Sciatic nerve (tissue), 2 donors: ENCODE results near the gene KCNQ1. TPM values are rescaled to one million over a fixed set of nuclear protein-coding genes. Genes with fewer than 3 reads are reported as not detected.

ENCODE experiments used
- ATAC-seq: fragments of 200-7000 bp; cut with Tn5 transposase; one replicate; pipeline ENCODE4 v1.9.1; 2020; ENCODE audit warnings: mild to moderate bottlenecking, moderate library complexity
- DNase-seq: peaks from one replicate; pipeline ENCODE4 v3.0.0-alpha.2; 2020; ENCODE audit warnings: low spot score
- intact Hi-C: fragments of 100-400 bp; cut with DNase I; formaldehyde crosslinking; loops from one replicate; pipeline ENCODE4 v1.14.2; 2022
- total RNA-seq: library from RNA; stranded (reverse); fragmentation: NEBNext Ultra II Directional; extraction: Animal tissue kit (Norgen Biotek cat#: 25700); gene quantifications from one replicate; pipeline ENCODE4 v1.2.1, GENCODE V29; 2021
- donor health status: DM: no; HTN: no; CAD: no.
- donor health status: DM: no; HTN: no; CAD: no.

KCNQ1 gene
- total RNA-seq, 1 donor from 2014 or later: 6.2 TPM

DNA sequence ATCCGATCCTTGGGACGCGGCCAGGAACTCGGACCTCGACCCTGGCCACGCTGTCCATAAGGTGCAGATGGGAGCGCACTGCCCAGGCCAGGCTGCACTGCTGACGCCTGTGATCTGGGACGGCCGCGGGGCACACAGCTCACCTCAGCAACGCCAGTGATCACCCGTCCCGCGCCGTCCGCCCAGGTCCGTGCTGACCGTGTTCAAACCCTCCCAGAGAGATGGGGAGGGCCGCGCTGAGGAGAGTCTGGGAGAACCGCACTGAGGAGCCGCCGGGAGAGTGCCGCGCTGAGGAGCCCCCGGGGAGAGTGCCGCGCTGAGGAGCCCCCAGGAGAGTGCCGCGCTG is 254.3 kb downstream of the KCNQ1 start:
- intact Hi-C loops: no loop called here
- ATAC-seq (peak; percentile 30), DNase-seq (peak; percentile 59)

- intact Hi-C loops: no loop called here
- ATAC-seq (peak; percentile 96), DNase-seq (peak; percentile 92)
These were observed 255.0 kb downstream of the KCNQ1 start, which contains the start of gene KCNQ1OT1 for GRCh38 chr11:2699531-2700414. KCNQ1OT1 (minus strand) TSS chr11:2699994.

DNA sequence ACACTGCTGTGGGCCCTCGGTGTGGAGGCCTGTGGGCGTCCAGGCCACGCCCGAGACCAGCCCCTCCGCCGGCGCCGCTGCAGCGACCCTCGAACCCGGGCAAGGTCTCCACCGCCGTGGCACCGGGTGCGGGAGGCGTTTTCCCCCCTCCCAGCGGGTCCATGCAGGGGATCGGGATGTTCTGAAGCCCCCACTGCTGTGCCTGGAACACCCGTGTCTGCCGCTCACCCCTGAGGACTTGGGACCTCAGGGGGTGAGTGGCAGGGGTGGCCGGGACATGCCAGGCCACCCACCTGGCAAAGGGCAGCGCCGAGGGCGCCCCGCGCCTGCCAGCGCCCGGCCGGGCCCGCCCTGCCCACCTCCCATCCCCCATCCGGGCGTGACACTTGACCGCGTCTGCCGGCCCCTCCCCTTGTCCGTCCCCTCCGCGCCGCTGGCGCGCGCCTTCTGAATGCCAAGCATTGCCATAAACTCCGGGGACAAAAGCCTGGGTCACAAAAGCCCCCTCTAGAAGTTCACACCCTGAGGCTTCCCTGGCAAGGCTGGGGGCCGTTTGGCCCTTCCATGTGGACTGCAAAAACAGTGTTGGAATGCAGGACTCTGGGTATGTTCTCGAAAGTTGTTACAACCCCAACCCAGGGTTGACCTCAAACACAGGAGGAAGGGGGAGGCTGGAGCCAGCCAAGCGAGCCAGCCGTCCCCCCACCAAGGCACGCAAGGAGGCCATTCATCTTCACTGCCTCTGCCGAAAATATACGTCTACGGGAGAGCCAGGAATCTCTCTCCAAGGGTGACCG is 255.8 kb downstream of the KCNQ1 start:
- intact Hi-C loops: no loop called here
- ATAC-seq (peak; percentile 47), DNase-seq (peak; percentile 83)

DNA sequence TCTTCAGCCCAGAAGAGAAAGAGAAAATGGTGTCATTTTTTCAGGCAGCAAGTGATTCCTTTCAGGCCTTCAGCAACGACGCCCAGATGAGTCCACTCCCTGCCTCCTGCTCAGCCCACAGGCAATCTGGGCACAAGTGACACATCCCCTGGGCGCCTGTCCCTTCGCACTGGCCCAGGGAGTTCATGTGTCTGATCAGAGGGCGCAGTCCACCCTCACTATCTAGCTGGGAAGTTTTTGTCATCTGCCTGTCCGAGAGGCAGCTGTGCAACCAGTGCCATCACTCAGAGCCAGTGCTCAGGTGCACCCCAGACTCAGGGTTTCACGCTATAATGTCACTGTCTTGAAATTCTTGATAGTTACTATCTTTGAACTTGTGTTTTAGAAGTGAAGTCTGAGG is 256.4 kb downstream of the KCNQ1 start:
- ATAC-seq: no peak
- intact Hi-C loops: no loop called here
- no peak for DNase-seq

GRCh38 chr11:2701898-2702434 is 257.2 kb downstream of the KCNQ1 start:
- no peak for DNase-seq
- ATAC-seq: no peak
- intact Hi-C loops: no loop called here

DNA sequence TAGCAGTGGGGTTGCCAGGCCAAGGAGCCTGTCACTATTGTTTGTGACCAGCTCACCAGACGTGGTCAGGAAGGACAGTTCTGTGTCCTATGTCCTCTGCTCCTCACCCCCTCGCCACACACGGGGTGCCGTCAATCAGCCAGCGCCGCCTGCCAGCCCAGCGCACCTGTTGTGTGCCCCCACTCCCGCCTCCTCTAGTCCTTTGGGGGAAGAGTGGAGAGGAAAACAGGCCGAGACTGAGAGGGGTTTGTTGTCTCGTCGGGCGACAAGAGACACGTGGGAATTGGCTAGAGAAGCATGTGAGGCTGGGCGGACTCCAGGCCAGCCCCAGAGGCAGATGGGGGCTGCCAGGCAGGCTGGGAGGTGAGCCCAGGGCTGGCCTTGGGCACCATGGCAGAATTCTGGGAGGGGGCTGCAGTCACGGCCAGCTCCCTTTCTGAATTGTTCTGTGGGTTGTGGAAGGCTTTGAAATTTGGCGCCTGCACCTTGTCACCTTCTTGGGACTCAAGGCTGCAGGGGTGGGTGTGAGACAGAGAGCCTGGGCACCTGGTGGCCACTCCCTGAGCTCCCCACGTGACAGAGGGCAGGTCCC is 258.1 kb downstream of the KCNQ1 start:
- peak; percentile 55 for DNase-seq
- no peak for ATAC-seq
- intact Hi-C loops: no loop called here

- no peak for ATAC-seq
- DNase-seq: peak; percentile 53
- intact Hi-C loops: no loop called here
These were observed 258.7 kb downstream of the KCNQ1 start for GRCh38 chr11:2703363-2704141.

- ATAC-seq: no peak
- intact Hi-C loops: no loop called here
- DNase-seq: no peak
These were observed 259.5 kb downstream of the KCNQ1 start for GRCh38 chr11:2704356-2704755.

DNA sequence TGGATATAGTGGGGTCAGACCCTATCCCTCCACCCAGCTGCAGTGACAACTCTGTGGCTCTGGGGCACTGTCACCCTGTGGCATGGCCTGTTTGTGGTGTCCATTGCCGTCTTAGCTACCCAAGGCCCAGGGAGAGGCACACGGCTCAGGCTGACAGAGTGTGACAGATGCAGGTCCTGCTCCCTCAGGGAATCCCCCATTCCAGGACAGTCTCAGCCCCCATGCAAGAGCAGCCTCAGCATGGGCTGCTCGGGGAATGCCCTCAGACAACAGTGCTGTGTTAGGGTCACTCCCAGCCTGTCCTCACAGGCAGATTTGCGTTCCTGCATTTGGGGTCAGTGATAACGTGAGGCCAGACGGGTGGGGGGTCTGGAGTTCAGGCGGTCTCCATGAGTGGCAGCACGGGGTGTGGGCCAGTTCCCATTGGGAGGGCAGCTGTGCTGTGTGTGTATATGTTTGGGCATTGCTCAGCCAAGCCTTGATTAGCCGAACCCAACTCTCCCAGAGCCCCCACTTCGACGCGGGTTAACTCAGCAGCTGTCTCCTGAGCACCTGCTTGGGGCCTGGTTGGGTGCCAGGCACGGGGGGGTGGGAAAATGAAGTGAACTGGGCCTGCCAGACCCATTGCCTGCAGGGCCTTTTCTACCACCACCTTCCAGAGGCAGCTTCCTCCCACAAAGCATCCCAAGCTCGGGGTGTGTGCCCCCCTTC is 260.2 kb downstream of the KCNQ1 start:
- intact Hi-C loops: loop anchor here (5.0 kb wide), 1 partner anchor 788 kb away; the partner anchor contains the start of gene TNNT3
- ATAC-seq: no peak
- no peak for DNase-seq

- no peak for DNase-seq
- no peak for ATAC-seq
- intact Hi-C loops: loop anchor here (5.0 kb wide), 1 partner anchor 789 kb away; the partner anchor contains the start of gene TNNT3
These were observed 261.5 kb downstream of the KCNQ1 start for GRCh38 chr11:2706321-2706720.

GRCh38 chr11:2707736-2708135 is 262.9 kb downstream of the KCNQ1 start:
- intact Hi-C loops: loop anchor here (5.0 kb wide), 1 partner anchor 790 kb away; the partner anchor contains the start of gene TNNT3
- no peak for DNase-seq
- ATAC-seq: no peak

DNA sequence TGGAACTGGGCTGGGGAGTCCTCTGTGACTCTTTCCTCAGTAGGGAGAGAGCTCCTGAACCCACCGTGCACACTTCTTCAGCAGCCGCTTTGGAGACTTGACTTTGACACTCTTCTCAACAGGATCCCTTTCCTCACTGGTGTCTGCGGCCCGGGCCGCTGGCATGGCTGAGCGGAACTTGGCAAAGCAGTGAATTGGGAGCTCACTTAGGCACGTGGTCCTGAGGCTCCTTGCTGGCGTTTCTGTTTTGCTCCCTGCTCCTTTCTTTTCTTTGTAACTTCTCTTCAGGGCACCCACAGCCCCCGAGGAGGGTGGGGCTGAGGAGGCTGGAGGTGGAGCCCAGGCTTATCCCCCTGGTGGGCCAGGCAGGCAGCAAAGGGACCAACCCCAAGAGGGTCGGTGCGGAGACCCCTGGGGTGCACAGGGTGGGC is 263.4 kb downstream of the KCNQ1 start:
- DNase-seq (peak; percentile 80), ATAC-seq (peak; percentile 85)
- intact Hi-C loops: loop anchor here (5.0 kb wide), 1 partner anchor 791 kb away; the partner anchor contains the start of gene TNNT3

DNA sequence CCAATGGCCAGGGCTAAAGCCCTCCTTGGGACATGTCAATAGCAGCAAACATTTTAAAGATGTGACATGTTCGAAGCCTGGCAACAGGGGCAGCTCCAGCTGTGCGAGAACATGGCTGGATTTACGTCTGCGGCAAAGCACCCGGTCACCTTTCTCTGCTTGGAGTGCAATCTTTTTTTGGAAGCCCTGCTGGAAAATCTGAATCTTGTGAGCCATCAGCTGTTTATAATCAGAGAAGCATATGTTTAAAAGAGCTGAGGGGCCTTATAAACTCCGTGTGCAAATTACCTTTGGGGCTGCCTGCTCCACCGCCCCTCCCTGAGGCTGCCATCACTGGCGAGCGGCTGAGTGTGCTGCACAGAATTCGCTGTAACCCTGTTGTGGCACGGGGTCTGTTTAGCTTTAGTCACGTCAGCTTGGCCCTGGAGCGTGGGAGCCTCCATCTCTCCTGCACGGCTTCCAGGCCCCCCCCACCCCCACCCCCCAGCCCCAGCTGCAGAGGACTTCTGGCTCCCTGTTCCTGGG is 264.0 kb downstream of the KCNQ1 start:
- intact Hi-C loops: loop anchor here (5.0 kb wide), 1 partner anchor 792 kb away; the partner anchor contains the start of gene TNNT3
- DNase-seq (no peak), ATAC-seq (peak; percentile 73)

DNA sequence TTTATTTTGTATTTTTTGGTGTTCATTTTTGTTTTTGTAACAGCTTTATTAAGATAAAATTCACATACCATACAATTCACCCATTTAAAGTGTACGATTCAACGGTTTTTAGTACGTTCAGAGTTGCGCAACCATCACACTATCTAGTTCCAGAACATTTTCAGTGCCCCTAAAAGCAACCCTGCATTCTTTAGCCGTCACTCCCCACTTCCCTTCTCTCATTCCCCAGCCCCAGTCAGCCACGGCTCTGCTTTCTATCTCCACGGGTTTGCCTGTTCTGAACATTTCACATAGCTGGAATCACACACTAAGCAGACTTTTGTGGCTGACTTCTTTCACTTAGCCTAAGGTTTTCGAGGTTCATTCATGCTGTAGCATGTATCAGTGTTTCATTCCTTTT is 264.6 kb downstream of the KCNQ1 start:
- ATAC-seq (peak; percentile 72), DNase-seq (no peak)
- intact Hi-C loops: loop anchor here (5.0 kb wide), 1 partner anchor 792 kb away; the partner anchor contains the start of gene TNNT3

- DNase-seq (no peak), ATAC-seq (no peak)
- intact Hi-C loops: no loop called here
These were observed 266.4 kb downstream of the KCNQ1 start for GRCh38 chr11:2711161-2711560.

DNA sequence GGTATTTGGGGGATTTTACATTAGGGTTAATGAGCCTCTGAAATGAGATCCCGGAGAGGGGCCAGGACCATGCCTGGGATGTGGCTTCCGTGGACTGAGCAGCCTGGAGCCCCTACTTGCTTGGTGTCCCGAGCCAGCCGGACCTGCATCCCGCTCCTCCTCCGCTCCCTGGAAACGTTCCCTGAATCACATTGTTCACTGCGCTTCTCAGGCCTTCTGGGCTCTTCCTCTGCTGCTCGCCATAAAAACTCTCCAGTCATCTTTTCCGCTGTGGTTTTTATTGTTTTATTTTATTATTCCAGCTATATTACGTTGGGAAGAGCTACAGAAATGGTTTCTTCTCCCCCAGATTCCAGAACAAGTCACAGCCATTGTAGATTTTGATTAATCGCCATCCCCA is 268.3 kb downstream of the KCNQ1 start:
- intact Hi-C loops: no loop called here
- ATAC-seq (no peak), DNase-seq (no peak)

DNA sequence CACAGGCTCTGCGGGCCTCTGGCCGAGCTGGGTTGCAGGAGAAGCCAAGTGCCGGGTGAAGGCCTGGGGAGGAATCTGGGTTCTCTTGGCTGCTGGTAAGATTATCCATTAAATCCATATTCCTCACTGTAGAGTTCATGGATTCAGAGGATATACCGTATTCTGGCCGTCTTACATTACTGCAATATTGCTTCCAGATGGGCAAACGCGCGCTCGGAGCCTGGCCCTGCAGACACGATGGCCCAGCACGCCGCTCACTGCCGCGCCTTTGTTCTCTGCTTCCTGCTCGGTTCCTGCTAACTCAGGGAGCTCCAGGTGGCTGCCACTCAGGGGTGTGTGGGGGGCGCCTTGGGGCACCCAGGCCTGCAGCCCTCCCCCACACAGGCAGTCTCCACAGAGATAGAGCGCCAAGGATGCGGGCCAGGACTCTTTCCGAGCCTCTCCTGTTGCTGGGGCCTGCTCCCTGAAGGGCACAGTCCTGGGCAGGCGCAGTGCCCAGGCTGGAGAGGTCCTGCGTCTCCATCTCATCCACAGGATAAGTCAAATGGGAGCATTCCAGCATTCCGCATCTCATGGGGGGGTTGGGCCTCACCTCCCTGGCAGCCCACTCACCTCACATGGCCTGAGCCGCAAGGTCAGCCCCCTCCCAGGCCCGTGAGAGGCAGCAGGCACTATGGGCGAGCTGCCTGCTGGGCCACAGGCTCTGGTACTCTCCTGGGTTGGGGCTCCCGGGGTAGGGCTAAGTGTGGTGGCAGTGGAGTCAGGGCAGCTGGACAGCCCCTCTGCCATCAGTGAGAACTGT is 269.1 kb downstream of the KCNQ1 start:
- DNase-seq (no peak), ATAC-seq (no peak)
- intact Hi-C loops: no loop called here
